ENCODE data around the gene SYT15B.
A peak's percentile ranks its signal among the peaks of the same experiment; 100 is the strongest.
"Not testable (repeated sequence)": the region's sequence is repeated elsewhere in the genome, so short reads cannot be mapped to it uniquely, and the experiment has no call there.

The SYT15B gene

DNA sequence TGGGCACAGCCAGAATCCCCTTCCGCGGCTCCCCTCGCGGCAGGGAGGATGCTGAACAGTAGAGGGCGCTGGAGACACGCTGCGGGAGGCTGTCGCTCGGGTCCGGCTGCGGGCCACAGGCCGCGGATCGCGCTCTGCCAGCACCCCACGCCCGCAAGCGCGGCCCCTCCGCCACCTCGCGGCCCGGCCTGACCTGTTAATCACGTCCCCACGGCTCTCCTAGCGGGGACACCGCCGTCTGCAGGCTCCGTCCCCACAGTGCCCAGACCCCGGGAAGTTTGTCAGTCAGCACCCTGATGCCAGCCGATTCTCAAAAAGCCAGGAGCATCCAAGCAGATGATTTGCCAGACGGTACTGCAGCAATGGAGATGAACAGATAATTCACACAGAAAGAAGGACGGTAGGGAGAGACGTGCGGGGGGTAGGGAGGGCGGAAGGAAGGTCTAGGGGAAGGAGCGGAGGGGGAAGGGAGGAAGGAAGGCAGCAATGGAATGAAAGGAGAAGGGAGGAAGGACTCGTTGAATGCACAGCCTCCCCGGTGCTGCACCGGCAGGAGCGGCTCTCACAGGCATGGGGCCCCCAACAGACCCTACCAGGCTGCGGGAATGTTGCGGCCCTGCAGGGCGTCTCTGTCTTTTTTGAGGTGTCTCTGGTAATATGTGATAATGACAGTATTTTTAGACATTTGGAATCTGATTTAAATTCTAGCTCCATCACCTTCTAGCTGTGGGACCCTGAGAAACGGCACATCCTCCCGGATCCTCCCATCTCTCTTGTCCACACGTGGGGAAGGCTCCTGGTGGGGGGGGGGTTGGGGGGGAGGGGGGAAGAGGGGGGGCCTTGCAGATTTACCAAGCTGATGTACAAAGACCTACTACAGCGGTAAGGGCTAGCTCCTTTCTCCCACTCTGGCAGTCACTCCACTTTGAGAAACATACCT lies 19.5 kb downstream of the SYT15B start:
- H3K4me3 ChIP-seq (ENCODE audit: low read length) = peak overlapping the region; percentile 35
- DNase-seq (ENCODE audit: low read depth) = not testable (repeated sequence)

DNA sequence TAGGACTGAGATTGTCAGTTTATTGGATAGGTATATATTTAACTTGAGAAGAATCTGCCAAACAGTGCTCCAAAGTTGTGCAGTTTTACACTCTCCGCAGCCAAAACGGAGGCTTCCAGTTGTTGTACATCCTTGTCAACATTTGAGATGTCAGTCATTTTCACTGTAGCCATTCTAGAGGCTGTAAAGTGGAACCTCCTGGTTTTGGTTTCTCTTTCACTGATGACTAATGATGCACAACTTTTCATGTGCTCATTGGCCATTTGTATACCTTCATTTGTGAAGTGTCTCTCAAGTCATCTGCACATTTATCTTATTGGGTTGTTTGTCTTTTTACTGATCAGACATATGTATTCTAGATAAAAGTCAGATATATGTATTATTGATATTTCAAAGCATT lies 22.5 kb downstream of the SYT15B start:
- not testable (repeated sequence) for DNase-seq (ENCODE audit: low read depth)

DNA sequence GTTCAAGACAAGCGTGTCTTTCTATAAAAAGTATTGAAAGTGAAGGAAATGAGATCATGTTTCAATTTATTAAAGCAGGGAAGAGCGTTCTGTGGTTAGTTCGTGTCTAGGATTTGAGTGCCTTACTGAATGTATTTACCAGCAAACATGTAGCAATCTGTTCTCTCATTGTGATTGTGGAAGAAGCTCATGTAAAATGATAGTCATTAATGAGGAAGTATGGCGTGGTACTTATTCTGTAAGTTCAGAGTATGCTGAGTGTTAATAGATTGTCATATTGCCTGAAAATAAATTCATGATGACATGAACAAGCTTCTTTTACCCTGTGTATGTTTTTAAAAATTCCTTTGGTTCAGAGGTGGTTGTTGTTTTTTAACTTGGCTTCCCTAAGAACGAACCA lies 32.5 kb downstream of the SYT15B start:
- H3K4me3 ChIP-seq (ENCODE audit: low read length); DNase-seq (ENCODE audit: low read depth): not testable (repeated sequence)

More for the DNA sequence above, 22.5 kb downstream of the SYT15B start:
- H3K4me3 ChIP-seq (ENCODE audit: low read length) = not testable (repeated sequence)

DNA sequence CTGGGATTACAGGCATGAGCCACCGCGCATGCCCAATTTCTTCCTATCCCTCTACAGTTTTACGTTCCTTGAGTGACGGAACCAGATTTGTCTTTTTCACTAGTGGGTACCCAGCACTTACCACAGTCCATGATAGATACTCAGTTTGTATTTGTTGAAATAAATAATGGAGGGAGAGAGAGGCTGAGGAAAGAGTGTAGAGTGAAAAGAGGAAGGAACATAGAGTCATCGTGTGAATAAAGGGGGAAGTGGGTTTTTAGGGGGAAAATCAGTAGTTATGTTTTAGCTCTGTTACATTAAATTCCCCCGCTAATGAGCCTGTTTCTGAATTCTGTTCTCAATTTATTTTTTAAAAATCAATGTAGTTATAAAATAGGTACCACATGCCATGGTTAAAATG lies 37.7 kb downstream of the SYT15B start:
- not testable (repeated sequence) for DNase-seq (ENCODE audit: low read depth); H3K4me3 ChIP-seq (ENCODE audit: low read length)

DNA sequence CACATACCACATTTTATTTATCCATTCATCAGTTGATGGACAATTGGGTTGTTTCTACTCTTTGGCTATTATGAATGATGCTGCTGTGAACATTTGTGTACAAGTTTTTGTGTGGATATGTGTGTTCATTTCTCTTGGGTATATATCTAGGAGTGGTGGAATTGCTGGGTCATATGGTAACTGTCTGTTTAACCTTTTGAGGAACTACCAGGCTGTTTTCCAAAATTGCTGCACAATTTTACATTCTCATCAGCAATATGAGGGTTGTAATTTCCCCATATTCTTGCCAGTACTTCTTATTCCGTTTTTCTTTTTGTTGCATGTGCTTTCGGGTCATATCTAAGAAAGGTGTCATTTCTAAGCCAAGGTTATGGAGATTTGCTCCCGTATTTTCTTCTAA lies 38.3 kb downstream of the SYT15B start:
- DNase-seq (ENCODE audit: low read depth); H3K4me3 ChIP-seq (ENCODE audit: low read length): not testable (repeated sequence)

DNA sequence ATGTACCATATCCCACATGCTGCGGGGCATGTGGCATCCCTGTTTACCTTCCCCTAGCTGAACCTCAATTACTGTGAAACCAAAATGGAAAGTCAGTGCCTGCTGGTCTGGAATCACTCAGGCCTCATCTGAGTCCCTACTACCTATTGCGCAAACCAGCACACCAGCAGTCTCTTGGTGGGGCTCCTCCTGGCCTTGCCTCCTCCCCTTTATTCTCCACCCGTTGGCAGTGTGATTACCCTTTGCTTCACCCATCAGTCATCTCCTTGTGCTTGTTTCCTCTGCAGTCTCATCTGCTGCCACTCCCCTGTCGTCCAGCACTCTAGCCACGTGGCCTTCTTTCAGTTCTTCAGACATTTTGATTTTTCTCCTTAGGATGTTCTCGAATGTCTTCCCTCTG lies 39.3 kb downstream of the SYT15B start:
- not testable (repeated sequence) for H3K4me3 ChIP-seq (ENCODE audit: low read length); DNase-seq (ENCODE audit: low read depth)

DNA sequence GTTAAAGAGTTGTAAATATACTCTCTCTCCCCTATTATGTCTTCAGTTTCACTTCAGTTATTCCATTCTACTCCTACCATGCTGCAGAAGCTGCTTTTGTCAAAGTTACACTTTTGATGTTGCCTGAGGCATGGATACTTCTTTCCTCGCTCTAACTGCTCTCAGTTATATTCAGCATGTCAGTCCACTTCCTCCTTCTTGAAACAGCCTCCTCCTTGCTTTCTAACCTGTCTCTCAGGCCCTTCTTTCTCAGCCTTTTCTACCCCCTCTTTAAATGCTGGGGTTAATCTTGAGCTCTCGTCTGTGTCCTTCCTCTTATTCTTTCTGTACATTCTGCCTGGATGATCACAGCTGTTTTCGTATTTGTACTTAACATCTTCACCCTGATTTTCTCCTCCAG lies 40.0 kb downstream of the SYT15B start:
- not testable (repeated sequence) for H3K4me3 ChIP-seq (ENCODE audit: low read length); DNase-seq (ENCODE audit: low read depth)

DNA sequence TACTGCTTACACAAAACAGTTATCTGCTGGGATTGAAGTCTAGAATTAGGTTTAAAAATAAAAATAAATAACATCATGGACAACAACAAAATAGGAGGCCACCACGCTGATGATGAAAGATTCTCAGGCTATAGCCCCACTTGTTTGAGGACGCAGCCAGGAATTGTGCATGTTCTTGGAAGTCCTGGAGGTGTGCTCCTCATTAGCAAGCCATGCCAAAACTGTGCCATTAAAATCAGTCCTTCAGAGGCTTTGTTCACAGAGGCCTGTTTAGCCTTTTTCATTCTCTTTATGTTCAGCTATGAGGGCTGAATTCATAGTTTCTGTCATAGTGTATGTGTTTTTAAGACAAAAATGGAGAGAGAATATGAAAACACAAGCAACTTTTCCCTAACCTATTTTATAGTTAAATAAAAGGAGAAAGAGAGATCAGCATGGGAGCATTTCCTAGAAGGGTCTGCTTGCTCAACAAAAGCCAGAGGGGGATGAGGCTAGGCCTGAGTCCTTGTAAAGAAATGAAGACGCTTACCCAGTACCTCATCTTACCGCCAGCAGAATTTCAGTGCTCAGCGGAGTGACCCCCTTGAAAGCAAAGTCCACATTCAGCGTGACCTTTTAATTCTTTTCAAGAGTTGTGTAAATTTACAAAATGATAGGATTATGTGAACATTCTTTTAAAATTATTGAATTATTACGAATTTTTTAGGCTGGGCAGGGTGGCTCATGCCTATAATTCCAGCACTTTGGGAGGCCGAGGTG lies 46.2 kb downstream of the SYT15B start:
- not testable (repeated sequence) for H3K4me3 ChIP-seq (ENCODE audit: low read length); DNase-seq (ENCODE audit: low read depth)

Data from epithelial cell of esophagus (primary cell).